DMS79 treated with DMSO at 0.1 percent for 48 hours (cell line): ENCODE results near the gene CDKN2B-AS1.
A peak's percentile ranks its signal among the peaks of the same experiment; 100 is the strongest.
"Not testable (repeated sequence)": the region's sequence is repeated elsewhere in the genome, so short reads cannot be mapped to it uniquely, and the experiment has no call there.

Experiments used
- DNase-seq: peaks from one replicate; lab custom pipeline; 2025; lab: John Stamatoyannopoulos, UW

Gene CDKN2B-AS1

DNA sequence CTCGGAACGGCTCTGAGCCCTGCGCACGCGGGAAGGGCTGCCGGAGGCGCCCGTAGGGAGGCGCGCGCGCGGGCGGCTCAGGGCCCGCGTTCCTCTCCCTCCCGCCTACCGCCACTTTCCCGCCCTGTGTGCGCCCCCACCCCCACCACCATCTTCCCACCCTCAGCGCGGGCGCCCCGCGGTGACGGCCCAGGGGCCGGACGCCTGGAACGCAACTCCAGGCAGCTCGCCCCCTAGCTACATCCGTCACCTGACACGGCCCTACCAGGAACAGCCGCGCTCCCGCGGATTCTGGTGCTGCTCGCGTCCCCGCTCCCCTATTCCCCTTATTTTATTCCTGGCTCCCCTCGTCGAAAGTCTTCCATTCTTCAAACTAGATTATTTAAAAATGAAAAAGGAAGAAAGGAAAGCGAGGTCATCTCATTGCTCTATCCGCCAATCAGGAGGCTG, at the start of gene CDKN2B-AS1:
TSS of gene CDKN2B-AS1 (plus strand) at position 236 of the 450 bp plus-strand sequence.
- peak; percentile 90 for DNase-seq

DNA sequence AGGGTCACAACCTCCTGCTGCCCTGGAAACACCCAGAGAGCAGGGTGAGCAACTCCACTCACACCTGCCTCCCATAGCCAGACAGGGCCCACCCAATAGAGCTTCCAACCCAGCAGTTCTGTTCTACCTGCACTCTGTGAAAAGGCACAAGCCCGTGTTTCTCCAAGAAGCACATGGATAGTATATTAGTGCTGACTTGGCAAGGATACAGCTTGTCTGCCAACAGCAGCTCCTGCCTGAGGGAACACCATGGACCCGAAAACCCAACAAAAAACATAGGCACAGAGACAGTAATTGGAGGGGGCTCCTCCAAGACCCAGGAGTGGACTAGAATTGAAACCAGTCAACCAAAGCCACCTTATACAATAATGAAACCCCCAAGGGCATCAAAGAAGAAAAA, 49.0 kb upstream of the CDKN2B-AS1 start:
- DNase-seq = no peak

DNA sequence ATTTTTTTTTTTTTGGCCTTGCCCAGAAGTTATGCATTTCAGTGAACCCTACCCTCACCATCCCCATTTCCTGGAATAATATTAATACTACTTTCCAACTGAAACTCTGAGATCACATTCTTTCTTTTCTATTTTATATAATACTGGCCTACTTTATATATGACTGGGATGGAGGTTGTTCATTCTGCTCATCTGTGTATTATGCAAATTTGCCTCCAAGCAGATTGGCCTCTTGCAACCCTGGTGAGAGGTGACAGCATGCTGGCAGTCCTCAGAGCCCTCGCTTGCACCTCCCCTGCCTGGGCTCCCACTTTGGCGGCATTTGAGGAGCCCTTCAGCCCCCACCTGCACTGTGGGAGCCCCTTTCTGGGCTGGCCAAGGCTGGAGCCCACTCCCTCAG, 35.8 kb upstream of the CDKN2B-AS1 start:
- DNase-seq = no peak

DNA sequence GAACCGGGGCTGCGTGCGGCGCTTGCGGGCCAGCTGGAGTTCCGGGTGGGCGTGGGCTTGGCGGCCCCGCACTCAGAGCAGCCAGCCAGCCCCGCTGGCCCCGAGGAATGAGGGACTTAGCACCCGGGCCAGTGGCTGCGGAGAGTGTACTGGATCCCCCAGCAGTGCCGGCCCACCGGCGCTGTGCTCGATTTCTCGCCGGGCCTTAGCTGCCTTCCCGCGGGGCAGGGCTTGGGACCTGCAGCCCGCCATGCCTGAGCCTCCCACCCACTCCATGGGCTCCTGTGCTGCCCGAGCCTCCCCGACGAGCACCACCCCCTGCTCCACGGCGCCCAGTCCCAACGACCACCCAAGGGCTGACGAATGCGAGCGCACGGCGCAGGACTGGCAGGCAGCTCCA, 35.3 kb upstream of the CDKN2B-AS1 start:
- not testable (repeated sequence) for DNase-seq

DNA sequence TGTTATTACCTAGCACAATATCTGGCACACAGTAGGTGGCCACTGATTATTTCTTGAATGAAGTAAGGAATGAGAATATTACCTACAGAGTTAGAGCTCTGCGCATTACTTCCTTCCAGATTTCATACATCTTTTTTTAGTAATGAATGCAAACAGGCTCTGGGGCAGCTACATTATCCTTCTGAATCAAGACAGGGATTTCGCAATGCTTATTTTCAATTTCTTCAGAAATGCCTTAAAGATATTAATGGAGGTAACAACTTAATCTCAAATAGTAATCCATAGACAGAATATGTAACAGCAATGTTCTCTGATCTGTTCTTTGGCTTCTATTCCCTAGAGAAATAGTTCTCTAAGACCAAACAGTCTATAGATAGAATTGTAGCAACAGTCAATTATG, 33.0 kb upstream of the CDKN2B-AS1 start:
- no peak for DNase-seq

DNA sequence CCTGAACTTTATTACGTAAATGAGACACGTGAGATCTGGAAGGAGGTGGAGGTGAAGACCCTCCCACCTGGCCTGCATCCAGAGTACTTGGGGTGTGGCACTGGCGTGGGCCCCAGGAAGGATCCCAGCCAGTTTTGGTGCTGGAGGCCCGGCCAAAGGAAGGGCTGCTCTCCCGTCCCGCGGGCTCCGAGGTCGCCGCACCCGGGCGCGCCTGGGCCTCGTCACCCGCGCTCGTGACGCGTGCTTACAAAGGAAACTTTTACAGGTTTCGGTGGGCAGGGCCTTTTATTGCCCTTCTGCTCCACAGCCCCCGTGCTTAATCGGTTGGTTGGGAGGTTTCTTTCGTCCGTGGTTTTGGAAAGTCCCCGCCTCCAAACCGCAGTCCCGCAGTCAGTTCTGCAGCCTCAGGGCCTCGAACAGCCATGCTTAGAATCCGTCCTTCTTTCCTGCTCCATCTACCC, 29.6 kb upstream of the CDKN2B-AS1 start:
- no peak for DNase-seq

DNA sequence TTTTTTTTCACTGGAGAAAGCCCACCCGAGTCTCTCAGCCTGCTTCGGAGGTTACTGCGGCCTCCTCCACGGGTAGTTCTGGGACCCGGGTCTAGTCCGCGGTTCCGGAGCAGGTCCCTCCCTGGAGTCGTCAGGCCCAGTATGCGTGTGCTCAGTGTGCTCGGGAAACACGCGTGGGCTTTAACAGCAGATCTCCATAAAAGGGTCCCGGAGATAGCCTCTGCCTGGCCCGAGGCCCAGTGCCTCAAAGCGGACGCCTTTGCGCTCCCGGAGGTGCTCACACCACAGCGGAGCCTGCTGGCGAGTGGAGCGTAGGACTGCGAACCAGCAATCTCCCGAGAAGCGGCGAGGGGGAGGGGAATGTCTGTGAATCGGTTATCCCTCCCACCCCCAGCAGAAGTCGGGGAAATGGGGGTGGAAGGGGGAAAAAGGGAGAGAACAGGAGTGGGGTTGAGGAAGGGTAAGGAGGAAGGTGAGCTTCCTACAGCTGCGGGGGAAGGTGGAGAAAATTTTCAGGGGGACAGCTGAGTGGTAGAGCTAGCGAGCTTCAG, 29.1 kb upstream of the CDKN2B-AS1 start:
- no peak for DNase-seq

DNA sequence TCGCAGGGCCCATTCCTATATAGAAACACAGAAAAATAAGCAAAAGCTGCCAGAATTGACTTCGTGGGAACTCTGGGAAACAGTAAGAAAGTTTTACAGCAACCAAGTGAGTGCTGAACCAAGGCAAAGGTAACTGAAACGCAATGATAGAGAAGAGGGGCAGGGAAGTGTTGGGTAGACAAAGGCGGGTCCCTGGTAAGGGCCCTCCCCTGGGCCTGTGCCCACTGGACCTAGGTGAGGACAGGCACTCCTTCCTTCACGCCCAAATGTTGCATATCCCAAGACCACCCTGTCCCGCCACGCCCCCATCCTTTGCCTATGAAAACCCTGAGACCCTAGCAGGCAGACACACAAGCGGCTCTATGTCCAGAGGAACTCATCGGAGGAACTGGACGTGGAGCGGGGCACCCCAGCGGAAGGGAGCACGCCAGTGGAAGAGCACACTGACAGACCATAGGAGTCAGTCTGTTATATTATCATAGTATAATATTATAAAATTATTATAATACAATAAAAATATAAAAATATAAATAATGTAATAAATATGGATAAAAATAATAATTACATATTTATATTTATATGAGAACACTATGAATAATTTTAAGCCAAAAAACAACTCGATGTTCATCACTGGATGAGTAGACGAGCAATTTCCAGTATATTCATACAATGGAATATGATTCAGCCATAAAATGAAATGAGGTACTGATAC, 28.3 kb upstream of the CDKN2B-AS1 start:
- DNase-seq = no peak

DNA sequence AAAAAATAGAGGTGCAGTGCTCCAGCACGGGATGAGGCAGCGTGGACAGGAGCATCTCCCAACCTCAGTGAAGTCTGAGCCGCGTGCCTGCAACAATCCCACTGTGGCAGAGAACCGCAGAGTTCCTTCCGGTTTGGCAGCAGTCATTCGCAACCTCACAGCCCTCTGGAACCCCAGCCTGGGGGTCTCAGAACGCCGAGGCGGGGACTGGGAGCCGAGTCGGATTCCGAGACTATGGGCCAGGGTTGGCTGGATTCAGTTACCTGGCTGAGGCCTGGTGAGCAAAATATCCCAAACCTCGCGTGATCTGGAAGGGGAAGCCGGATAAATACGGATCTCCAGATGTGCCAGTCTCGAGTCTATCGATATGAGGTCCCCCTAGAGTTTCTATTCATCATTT, 27.4 kb upstream of the CDKN2B-AS1 start:
- DNase-seq = no peak

DNA sequence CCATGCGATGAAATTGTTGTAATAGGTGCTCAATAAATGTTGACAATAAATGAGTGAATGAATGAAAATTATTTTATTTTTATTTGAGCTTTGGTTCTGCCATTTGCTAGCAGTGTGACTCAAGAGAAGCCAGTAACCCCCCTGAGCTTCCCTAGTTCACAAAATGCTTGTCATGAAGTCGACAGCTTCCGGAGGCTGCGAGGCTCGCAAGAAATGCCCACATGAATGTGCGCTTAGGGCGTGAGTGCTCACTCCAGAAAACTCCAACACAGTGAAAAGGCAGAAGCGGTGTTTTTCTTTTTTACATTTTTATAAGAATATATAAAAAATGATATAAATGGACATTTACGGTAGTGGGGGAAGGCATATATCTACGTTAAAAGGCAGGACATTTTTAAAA, 26.9 kb upstream of the CDKN2B-AS1 start:
- DNase-seq = no peak

DNA sequence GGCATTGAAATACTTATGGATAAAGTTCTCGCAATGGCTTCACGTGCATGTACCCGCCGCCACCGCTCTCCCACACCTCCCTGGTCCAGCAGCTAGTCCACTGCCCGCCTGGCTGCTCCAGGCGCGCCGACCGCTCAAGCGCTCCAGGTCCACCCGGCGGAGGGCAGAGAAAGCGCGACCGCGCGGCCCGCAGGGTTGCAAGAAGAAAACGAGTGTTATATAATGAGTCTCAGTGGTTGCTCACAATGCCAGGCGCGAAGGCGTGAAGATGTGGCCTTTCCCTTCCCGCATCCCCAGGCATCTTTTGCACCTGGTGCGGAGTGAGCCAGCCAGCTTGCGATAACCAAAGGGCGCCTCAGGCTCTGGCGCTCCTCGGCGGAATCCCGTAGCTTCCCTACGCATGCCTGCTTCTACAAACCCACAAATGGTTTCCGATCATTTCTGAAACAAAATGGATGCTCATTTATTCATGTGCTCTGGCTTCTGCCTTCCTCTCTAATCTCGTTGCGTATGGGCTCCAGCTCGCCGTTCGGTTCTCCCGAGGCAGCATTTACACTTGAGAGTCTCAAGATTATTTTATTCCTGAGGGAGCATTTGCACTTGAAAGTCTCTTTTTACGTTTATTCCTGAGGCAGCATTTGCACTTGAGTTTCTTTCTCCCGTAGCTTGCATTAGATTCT, 26.1 kb upstream of the CDKN2B-AS1 start:
- no peak for DNase-seq

DNA sequence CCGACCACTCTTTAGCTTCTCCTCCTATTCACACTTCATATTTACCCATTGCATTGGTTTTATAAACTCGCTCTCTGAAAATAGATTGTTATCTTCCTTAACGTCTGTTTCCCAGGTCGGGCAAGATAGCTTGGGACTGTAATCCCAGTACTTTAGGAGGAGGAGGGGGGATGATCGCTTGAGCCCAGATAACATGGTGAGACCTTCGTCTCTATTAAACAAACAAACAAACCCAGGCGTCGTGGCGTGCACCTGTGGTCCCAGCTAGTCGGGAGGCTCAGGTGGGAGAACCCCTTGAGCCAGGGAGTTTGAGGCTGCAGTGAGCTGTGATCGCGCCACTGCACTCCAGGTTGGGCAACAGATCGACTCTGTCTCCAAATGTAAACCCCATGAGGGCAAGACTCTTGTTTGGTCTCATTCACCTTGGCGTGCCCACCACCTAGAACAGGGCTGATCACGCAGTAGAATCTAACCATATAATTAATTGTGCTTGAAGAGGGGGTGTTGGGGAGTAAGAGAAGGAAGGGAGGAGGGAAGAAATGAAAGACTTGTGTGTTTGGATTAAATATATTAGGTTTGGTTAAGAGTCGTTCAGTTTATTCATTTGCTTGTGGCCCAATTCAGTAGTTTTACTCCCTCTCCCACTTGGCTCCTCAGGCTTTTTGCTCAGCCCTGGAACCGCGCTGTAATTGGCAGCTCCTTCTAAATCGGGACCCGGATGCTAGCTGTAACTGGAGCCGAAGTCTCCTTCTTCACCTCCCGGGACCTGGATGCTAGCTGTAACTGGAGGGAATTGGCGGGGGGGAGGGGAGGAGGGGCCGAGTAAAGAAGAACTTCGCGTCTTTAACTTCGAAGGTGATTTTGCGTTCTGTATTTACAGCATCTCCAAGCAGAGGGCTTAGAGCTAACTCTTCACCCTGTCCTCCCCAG, 25.3 kb upstream of the CDKN2B-AS1 start:
- DNase-seq = no peak

DNA sequence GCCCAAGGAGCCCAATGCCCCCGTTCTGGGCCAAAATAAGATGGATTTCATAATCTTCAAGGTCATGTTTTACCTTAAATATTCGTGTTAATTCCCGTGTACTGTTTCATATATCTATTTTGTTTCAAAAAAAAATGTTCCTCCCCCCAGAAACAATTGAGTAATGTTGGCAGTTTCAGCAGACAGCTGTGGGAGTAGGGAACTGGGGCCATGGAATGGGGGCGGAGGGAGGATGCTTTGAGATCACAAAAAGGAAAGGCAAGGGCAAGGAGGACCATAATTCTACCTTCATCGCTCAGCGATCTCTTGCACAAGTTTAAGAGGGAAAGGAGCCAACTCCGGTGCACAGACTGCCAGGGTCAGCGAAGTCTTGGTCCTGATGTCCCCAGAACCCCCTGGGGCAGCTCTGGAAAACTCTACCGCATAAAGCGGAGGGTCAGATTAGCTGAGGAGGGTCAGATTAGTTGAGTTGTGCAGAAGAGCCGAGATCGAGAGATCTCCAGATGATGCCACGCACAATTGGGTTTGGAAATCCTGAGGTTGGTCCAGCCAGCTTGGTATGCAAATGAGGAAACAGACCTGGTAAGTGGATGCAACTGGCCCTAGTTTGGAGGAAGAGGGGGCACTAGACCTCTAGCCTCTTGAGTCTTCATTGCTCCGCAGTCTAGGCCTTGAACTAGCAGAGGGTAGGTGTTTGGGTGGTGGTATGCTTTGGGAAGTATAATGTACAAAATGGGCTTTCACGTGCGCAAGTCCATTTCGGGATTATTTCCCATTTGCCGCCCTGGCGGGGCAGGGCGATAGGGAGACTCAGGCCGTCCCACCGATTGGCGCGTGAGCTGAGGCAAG, 24.4 kb upstream of the CDKN2B-AS1 start:
- DNase-seq = no peak

DNA sequence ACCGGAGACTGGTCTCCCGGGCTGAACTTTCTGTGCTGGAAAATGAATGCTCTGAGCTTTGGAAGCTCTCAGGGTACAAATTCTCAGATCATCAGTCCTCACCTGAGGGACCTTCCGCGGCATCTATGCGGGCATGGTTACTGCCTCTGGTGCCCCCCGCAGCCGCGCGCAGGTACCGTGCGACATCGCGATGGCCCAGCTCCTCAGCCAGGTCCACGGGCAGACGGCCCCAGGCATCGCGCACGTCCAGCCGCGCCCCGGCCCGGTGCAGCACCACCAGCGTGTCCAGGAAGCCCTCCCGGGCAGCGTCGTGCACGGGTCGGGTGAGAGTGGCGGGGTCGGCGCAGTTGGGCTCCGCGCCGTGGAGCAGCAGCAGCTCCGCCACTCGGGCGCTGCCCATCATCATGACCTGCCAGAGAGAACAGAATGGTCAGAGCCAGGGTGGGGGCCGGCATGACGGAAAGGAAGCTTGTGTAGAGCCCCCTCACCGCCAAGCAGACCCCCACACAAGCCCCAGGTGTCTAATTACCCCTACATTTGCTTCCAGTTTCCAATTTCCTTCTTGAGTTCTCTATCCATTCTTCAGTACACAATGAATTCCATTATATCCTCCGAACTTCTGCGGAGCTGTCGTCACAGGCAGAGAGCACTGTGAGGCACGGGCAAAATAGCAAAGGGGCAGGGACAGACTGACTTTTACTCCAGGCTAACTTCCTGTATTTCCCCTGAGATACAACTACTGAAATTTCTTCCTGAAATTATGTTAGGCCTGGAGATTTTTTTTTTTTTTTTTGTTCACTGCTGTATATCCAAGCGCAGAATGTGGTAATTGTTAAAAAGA, 23.6 kb upstream of the CDKN2B-AS1 start:
- DNase-seq = no peak

DNA sequence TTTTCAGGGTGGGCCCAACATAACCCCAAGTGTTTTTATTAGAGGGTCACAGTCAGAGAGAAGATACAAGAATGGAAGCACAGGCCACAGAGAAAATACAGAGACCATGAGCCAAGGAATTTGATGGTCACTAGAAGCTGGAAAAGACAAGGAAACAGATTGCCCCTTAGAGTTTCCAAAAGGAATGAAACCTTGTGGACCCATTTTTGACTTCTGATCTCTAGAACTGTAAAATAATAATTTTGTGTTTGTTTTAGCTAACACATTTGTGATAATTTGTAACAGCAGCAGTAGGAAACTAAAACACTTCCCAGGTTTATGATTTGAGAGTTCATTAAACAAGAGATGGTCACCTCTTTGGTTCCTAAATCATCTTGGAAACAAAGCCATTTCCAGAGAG, 22.2 kb upstream of the CDKN2B-AS1 start:
- DNase-seq = no peak

DNA sequence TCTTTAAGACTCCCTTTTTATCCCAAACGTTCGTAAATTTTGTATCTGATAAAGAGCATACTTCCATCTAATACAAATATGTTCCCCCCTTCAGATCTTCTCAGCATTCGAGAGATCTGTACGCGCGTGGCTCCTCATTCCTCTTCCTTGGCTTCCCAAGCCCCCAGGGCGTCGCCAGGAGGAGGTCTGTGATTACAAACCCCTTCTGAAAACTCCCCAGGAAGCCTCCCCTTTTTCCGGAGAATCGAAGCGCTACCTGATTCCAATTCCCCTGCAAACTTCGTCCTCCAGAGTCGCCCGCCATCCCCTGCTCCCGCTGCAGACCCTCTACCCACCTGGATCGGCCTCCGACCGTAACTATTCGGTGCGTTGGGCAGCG, 20.3 kb upstream of the CDKN2B-AS1 start:
- DNase-seq = peak; percentile 57

DNA sequence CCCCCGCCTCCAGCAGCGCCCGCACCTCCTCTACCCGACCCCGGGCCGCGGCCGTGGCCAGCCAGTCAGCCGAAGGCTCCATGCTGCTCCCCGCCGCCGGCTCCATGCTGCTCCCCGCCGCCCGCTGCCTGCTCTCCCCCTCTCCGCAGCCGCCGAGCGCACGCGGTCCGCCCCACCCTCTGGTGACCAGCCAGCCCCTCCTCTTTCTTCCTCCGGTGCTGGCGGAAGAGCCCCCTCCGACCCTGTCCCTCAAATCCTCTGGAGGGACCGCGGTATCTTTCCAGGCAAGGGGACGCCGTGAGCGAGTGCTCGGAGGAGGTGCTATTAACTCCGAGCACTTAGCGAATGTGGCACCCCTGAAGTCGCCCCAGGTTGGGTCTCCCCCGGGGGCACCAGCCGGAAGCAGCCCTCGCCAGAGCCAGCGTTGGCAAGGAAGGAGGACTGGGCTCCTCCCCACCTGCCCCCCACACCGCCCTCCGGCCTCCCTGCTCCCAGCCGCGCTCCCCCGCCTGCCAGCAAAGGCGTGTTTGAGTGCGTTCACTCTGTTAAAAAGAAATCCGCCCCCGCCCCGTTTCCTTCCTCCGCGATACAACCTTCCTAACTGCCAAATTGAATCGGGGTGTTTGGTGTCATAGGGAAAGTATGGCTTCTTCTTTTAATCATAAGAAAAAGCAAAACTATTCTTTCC, 19.7 kb upstream of the CDKN2B-AS1 start:
- peak; percentile 90 for DNase-seq

DNA sequence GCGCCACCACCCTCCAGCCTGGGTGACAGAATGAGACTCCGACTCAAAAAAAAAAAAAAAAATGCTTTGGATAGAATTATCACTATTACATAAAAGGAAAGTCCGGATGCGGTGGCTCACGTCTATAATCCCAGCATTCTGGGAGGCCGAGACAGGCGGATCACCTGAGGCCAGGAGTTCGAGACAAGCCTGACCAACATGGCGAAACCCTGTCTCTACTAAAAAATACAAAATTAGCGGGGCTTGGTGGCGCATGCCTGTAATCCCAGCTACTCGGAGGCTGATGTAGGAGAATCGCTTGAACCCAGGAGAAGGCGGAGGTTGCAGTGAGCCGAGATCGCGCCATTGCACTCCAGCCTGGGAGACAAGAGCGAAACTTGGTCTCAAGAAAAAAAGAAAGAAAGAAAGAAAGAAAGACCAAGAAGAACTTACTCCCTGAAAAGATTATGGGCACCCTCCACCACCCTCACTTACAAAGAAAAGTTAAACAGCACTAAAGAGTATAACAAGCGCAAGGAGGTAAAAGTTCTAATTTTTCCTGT, 18.2 kb upstream of the CDKN2B-AS1 start:
- no peak for DNase-seq

DNA sequence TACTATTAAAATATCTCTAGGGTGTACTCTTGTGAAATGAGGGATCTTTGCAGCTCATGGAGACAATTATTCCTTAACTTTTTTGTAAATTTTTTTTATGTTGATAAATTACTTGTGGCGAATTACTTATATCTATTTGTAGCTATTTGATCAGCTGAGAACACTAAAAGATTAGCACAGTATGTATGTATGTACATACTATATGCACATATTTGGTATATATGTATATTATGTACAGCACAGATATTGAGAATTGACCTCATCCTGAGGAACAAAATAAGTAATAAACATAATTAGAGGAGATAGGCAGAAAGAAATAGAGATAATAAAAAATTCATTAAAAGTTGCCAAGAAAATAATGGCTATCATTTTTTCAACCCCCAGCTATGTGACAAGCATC, 12.2 kb upstream of the CDKN2B-AS1 start:
- DNase-seq = no peak
